ENCODE data around the gene SCT. TPM values are rescaled to one million over a fixed set of nuclear protein-coding genes. Genes with fewer than 3 reads are reported as not detected.

Gene SCT
- total and polyA plus RNA-seq, 4 donors: not detected

GRCh38 chr11:613369-613968, 13.5 kb downstream of the SCT start:
- 37% methylated on average over 36 of the region's 36 CpGs for WGBS
- no peak for TF ChIP-seq CTCF (IDR thresholded peaks at IDR 0.05; ENCODE audit: low read depth, low read length, missing input control)
- TF ChIP-seq RAD21 (IDR thresholded peaks at IDR 0.05): no peak
- TF ChIP-seq HNF4G (IDR thresholded peaks at IDR 0.05): no peak
- no peak for TF ChIP-seq MAX (IDR thresholded peaks at IDR 0.05)
- no peak for TF ChIP-seq GABPA (IDR thresholded peaks at IDR 0.05 in 1 of 2, conservative IDR thresholded peaks at IDR 0.05 in 1 of 2)
- peak overlapping the region; percentile 80 to 98 for H3K27ac ChIP-seq (ENCODE audit: low read depth in 1 of 2, low read length in 2 of 2)
- H3K27me3 ChIP-seq (ENCODE audit: control insufficient read depth in 4 of 4, insufficient read depth in 4 of 4, low read length in 3 of 4): no peaks in the 10 kb centered on the region
- no peak overlapping the region for H3K9ac ChIP-seq (ENCODE audit: low read depth in 1 of 2, low read length in 2 of 2)
- H3K36me3 ChIP-seq (ENCODE audit: control insufficient read depth in 4 of 4, insufficient read depth in 3 of 4, low read depth in 1 of 4, low read length in 3 of 4): peaks cover 3 to 28% (median 14%) of the 10 kb centered on the region in 4 donors
- DNase-seq (ENCODE audit: low spot score): peak; percentile 74
- peaks cover 20 to 79% (median 57%) of the 10 kb centered on the region in 4 donors for H3K4me1 ChIP-seq (ENCODE audit: control insufficient read depth in 4 of 4, insufficient read depth in 4 of 4, low read length in 3 of 4)
- no peaks in the 10 kb centered on the region for H3K9me3 ChIP-seq (ENCODE audit: control insufficient read depth in 4 of 4, low read length in 3 of 4)
- H3K4me3 ChIP-seq (ENCODE audit: low read depth in 1 of 3, low read length in 3 of 3): peak overlapping the region in 1 of 3 donors; percentile 68

- Histone ChIP-seq H3K9me3 (ENCODE audit: control insufficient read depth in 4 of 4, low read length in 3 of 4) (no peaks in the 10 kb centered on the region), H3K4me3 (ENCODE audit: low read depth in 1 of 3, low read length in 3 of 3) (no peak overlapping the region), H3K9ac (ENCODE audit: low read depth in 1 of 2, low read length in 2 of 2) (no peak overlapping the region), H3K4me1 (ENCODE audit: control insufficient read depth in 4 of 4, insufficient read depth in 4 of 4, low read length in 3 of 4) (peaks cover 20 to 82% (median 57%) of the 10 kb centered on the region in 4 donors), H3K27me3 (ENCODE audit: control insufficient read depth in 4 of 4, insufficient read depth in 4 of 4, low read length in 3 of 4) (no peaks in the 10 kb centered on the region), H3K36me3 (ENCODE audit: control insufficient read depth in 4 of 4, insufficient read depth in 3 of 4, low read depth in 1 of 4, low read length in 3 of 4) (peaks cover 3 to 29% (median 14%) of the 10 kb centered on the region in 4 donors), H3K27ac (ENCODE audit: low read depth in 1 of 2, low read length in 2 of 2) (peak overlapping the region; percentile 60 to 73)
- no peak for DNase-seq (ENCODE audit: low spot score)
- WGBS: 89% methylated on average over 10 of the region's 10 CpGs
- TF ChIP-seq JUND (IDR thresholded peaks at IDR 0.05) (no peak), FOXA1 (IDR thresholded peaks at IDR 0.05) (no peak), REST (IDR thresholded peaks at IDR 0.05) (no peak), TAF1 (conservative IDR thresholded peaks at IDR 0.05) (no peak), EGR1 (IDR thresholded peaks at IDR 0.05; ENCODE audit: low read depth in 2 of 2) (no peak), GABPA (IDR thresholded peaks at IDR 0.05 in 1 of 2, conservative IDR thresholded peaks at IDR 0.05 in 1 of 2) (no peak), RXRA (IDR thresholded peaks at IDR 0.05) (no peak), NR2F2 (IDR thresholded peaks at IDR 0.05) (no peak), MAX (IDR thresholded peaks at IDR 0.05) (no peak), CTCF (IDR thresholded peaks at IDR 0.05; ENCODE audit: low read depth, low read length, missing input control) (no peak), RAD21 (IDR thresholded peaks at IDR 0.05) (no peak), SP1 (IDR thresholded peaks at IDR 0.05) (no peak), ATF3 (IDR thresholded peaks at IDR 0.05) (no peak), FOXA2 (IDR thresholded peaks at IDR 0.05) (no peak), HNF4A (conservative IDR thresholded peaks at IDR 0.05) (no peak), HNF4G (IDR thresholded peaks at IDR 0.05) (no peak), YY1 (IDR thresholded peaks at IDR 0.05) (no peak), ZBTB33 (IDR thresholded peaks at IDR 0.05) (no peak)
Observed at GRCh38 chr11:612961-613300, 14.1 kb downstream of the SCT start.
